NCI-H187 (cell line): Measurements from ENCODE around the gene CD1C.
"Not testable (repeated sequence)": the region's sequence is repeated elsewhere in the genome, so short reads cannot be mapped to it uniquely, and the experiment has no call there.

Experiments
- DNase-seq, 2 experiments: peaks; one replicate each; lab custom pipeline; 2025; lab: John Stamatoyannopoulos, UW

Gene CD1C

GRCh38 chr1:158329300-158329699 is 39.6 kb downstream of the CD1C start:
- DNase-seq: no peak

- DNase-seq: no peak
These were observed 40.0 kb downstream of the CD1C start for GRCh38 chr1:158329733-158330132.

DNA sequence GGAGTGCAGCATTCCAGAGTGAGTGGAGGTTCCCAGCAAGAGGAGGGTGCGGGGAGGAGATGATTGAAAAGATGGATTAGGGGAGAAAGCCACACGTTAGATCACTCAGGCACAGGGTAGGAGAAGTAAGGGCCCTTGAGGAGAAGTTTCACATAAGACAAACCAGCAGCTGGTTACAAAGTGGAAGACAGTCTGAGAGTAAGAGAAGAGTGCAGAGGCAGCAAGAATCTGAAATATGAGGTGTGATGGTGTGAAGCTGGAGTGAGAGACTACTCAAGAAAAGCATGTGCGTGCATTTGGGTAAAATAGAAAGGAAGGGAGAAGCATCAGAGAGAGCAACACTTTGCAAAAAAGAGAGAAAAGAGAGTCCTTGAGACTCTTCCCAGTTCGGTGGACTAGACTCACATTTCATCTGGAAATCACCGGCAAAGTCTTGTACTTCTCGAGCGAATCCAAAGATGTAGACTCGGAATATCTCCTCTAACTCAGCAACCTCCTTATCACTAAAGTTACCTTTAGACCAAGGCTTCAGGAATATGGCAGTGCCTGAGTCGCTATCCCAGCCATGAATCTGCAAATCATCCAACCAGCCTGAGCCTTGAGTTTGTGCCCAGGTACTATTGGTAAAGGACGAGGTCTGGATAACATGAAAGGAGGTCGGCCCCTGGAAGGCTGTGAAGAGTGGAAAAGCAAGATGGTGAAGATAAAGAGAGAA is 40.8 kb downstream of the CD1C start:
- DNase-seq: no peak

DNA sequence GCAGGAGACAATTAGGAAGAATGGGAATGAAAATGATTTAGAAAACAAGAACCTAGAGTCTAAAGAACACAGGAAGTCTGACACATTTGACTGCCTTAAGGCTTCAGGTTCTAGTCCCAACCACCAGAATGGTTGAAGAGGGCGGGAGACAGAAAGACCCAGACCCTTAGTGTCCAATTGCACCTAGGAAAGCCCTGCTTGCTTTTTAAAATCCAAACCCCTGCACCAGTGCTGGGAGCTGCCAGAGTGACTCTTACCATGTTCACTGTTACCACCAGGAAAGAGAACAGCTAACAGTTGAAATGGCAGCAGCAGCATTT is 41.3 kb downstream of the CD1C start:
- no peak for DNase-seq

DNA sequence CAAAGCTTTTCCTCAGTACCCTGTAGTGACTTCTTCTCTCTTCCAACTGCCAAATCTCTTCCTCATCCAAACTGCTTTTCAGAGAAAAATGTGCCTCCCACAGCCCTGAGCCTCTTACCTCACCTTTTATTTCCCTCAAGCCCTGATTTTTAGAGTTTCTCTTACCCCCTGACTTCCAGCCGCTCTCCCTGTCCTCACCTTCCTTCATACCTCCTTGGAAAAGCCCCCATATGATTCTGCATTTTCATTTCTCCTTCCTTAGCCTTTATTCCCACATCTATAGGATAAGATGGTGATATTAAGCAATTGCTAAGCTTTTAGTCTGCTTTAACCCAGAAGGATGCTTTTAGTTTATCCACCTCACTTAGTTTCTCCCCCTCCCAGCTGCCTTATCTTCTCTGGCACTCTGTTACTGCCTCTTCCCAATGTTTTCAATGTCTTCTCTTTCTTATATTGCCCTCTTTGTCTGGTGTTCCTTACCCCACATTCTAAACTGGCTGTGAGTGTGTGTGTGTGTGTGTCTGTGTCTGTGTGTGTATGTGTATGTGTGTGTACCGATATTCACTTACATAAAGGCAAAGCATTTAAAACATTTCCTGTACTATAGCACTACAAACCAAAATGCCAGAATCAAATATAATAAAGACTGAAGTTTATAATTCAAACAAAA is 41.9 kb downstream of the CD1C start, which contains the start of gene CD1B:
CD1B (minus strand) TSS at position 51 of the 670 bp plus-strand sequence. CDS start 108 bp downstream, outside the sequence.
- DNase-seq: no peak

DNA sequence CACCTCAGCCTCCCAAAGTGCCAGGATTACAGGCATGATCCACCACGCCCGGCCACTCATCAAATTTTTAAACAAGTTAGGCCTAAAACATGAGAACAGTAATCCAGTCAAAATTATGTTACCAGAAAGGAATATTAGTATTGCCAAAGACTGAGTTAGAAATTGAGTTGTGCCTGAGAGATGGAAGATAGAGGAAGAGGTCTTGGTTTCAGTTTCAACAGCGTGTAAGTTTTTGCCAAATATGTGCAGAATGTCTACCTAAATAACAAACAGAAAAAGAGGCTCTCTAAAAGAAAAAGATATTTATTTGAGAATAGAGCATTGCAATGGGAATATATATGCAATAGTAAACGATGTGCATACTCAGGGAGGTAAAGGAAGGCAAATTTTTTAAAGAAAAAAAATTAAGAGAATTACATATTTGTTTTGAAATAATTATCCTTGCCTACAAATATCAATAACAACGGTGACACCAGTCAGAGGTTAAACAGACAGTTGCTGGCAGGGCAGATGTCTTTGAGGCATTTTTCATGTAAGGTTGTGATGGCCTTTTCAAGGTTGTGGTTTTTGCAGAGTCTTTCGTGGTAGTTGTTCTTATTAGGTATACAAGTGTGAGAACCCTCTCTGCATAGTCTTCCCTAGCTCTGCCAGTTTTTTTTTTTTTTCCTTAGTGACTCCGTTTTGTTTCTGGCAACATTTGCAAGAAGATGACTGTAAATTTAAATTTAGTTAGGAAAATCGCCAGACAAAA is 43.9 kb downstream of the CD1C start:
- no peak for DNase-seq

- no peak for DNase-seq
These were observed 44.9 kb downstream of the CD1C start for GRCh38 chr1:158334526-158335212.

GRCh38 chr1:158335213-158335532 is 45.5 kb downstream of the CD1C start:
- DNase-seq: no peak

DNA sequence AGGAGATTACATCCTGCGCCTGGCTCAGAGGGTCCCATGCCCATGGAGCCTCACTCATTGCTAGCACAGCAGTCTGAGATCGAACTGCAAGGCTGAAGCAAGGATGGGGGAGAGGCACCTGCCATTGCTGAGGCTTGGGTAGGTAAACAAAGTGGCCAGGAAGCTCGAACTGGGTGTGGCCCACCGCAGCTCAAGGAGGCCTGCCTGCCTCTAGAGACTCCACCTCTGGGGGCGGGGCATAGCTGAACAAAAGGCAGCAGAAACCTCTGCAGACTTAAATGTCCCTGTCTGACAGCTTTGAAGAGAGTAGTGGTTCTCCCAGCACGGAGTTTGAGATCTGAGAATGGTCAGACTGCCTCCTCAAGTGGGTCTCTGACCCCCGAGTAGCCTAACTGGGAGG is 46.7 kb downstream of the CD1C start:
- DNase-seq: not testable (repeated sequence)
